Measurements from ENCODE around the gene SERPINA4.

Gene SERPINA4

GRCh38 chr14:94584591-94585280 is 23.5 kb downstream of the SERPINA4 start:
- Histone ChIP-seq H3K36me3 (ENCODE audit: control insufficient read depth in 2 of 2, insufficient read depth in 2 of 2, low read length in 2 of 2) (no peaks in the 10 kb centered on the region), H3K9ac (ENCODE audit: low read depth in 1 of 2, low read length in 2 of 2) (no peak overlapping the region), H3K9me3 (ENCODE audit: control insufficient read depth in 2 of 2, low read length in 2 of 2) (no peaks in the 10 kb centered on the region), H3K27ac (ENCODE audit: low read depth in 2 of 2, low read length in 2 of 2) (no peak overlapping the region), H3K27me3 (ENCODE audit: control insufficient read depth in 2 of 2, insufficient read depth in 2 of 2, low read length in 2 of 2) (no peaks in the 10 kb centered on the region), H3K4me3 (ENCODE audit: low read length in 2 of 2) (no peak overlapping the region), H3K4me1 (ENCODE audit: control insufficient read depth in 2 of 2, insufficient read depth in 2 of 2, low read length in 2 of 2) (no peaks in the 10 kb centered on the region)

DNA sequence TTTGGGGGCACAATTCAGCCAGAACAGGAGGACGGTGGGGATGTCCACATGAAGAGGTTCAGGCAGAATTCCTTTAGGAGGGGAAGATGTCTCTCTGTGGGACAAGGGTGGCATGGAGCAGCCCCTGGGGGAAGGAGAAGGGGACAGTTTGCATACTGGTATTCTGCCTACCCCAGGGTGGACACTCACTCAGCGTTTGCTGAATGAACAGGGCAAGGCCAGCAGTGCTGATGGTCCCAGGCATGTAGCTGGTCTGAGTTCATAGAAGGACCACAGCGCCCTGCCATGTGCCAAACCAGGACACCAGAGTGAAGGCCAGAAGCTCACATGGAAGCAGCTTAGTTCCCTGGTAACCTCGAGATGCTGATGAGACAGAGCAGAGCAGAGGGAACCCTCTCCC is 25.4 kb downstream of the SERPINA4 start:
- Histone ChIP-seq H3K27ac (ENCODE audit: low read depth in 2 of 2, low read length in 2 of 2) (no peak overlapping the region), H3K9ac (ENCODE audit: low read depth in 1 of 2, low read length in 2 of 2) (no peak overlapping the region), H3K36me3 (ENCODE audit: control insufficient read depth in 2 of 2, insufficient read depth in 2 of 2, low read length in 2 of 2) (no peaks in the 10 kb centered on the region), H3K4me1 (ENCODE audit: control insufficient read depth in 2 of 2, insufficient read depth in 2 of 2, low read length in 2 of 2) (no peaks in the 10 kb centered on the region), H3K4me3 (ENCODE audit: low read length in 2 of 2) (no peak overlapping the region), H3K27me3 (ENCODE audit: control insufficient read depth in 2 of 2, insufficient read depth in 2 of 2, low read length in 2 of 2) (no peaks in the 10 kb centered on the region), H3K9me3 (ENCODE audit: control insufficient read depth in 2 of 2, low read length in 2 of 2) (no peaks in the 10 kb centered on the region)

- Histone ChIP-seq H3K36me3 (ENCODE audit: control insufficient read depth in 2 of 2, insufficient read depth in 2 of 2, low read length in 2 of 2) (no peaks in the 10 kb centered on the region), H3K9ac (ENCODE audit: low read depth in 1 of 2, low read length in 2 of 2) (no peak overlapping the region), H3K9me3 (ENCODE audit: control insufficient read depth in 2 of 2, low read length in 2 of 2) (no peaks in the 10 kb centered on the region), H3K4me1 (ENCODE audit: control insufficient read depth in 2 of 2, insufficient read depth in 2 of 2, low read length in 2 of 2) (no peaks in the 10 kb centered on the region), H3K4me3 (ENCODE audit: low read length in 2 of 2) (no peak overlapping the region), H3K27ac (ENCODE audit: low read depth in 2 of 2, low read length in 2 of 2) (no peak overlapping the region), H3K27me3 (ENCODE audit: control insufficient read depth in 2 of 2, insufficient read depth in 2 of 2, low read length in 2 of 2) (no peaks in the 10 kb centered on the region)
Measured at GRCh38 chr14:94588311-94588710, 27.1 kb downstream of the SERPINA4 start.

DNA sequence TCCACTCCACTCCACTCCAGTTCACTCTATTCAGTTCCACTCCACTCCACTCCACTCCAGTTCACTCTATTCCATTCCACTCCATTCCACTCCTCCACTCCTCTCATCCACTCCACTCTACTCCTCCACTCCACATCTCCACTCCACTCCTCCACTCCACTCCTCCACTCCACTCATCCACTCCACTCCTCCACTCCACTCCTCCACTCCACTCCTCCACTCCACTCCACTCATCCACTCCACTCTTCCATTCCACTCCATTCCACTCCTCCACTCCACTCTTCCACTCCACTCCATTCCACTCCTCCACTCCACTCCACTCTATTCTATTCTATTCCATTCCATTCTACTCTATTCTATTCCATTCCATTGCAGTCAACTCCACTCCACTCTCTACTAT is 29.8 kb downstream of the SERPINA4 start:
- H3K9me3 ChIP-seq (ENCODE audit: control insufficient read depth in 2 of 2, low read length in 2 of 2), result no peaks in the 10 kb centered on the region
- H3K4me3 ChIP-seq (ENCODE audit: low read length in 2 of 2), result no peak overlapping the region
- H3K36me3 ChIP-seq (ENCODE audit: control insufficient read depth in 2 of 2, insufficient read depth in 2 of 2, low read length in 2 of 2), result no peaks in the 10 kb centered on the region
- no peak overlapping the region for H3K27ac ChIP-seq (ENCODE audit: low read depth in 2 of 2, low read length in 2 of 2)
- H3K4me1 ChIP-seq (ENCODE audit: control insufficient read depth in 2 of 2, insufficient read depth in 2 of 2, low read length in 2 of 2), result no peaks in the 10 kb centered on the region
- no peaks in the 10 kb centered on the region for H3K27me3 ChIP-seq (ENCODE audit: control insufficient read depth in 2 of 2, insufficient read depth in 2 of 2, low read length in 2 of 2)
- no peak overlapping the region for H3K9ac ChIP-seq (ENCODE audit: low read depth in 1 of 2, low read length in 2 of 2)

DNA sequence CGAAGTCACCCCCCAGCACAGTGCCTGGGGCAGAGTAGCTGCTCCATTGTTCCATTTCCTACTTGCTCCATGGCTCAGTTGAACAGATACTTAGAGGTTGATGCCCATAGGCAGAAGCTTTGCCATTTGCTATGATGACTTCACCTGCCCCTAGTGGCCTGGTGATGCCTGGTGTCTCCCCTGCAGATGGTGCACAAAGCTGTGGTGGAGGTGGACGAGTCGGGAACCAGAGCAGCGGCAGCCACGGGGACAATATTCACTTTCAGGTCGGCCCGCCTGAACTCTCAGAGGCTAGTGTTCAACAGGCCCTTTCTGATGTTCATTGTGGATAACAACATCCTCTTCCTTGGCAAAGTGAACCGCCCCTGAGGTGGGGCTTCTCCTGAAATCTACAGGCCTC is 30.6 kb downstream of the SERPINA4 start:
- Histone ChIP-seq H3K4me3 (ENCODE audit: low read length in 2 of 2) (no peak overlapping the region), H3K27ac (ENCODE audit: low read depth in 2 of 2, low read length in 2 of 2) (no peak overlapping the region)

GRCh38 chr14:94592457-94592856 is 31.2 kb downstream of the SERPINA4 start:
- Histone ChIP-seq H3K4me3 (ENCODE audit: low read length in 2 of 2) (no peak overlapping the region), H3K27me3 (ENCODE audit: control insufficient read depth in 2 of 2, insufficient read depth in 2 of 2, low read length in 2 of 2) (no peaks in the 10 kb centered on the region), H3K9ac (ENCODE audit: low read depth in 1 of 2, low read length in 2 of 2) (no peak overlapping the region), H3K27ac (ENCODE audit: low read depth in 2 of 2, low read length in 2 of 2) (no peak overlapping the region), H3K4me1 (ENCODE audit: control insufficient read depth in 2 of 2, insufficient read depth in 2 of 2, low read length in 2 of 2) (no peaks in the 10 kb centered on the region), H3K9me3 (ENCODE audit: control insufficient read depth in 2 of 2, low read length in 2 of 2) (no peaks in the 10 kb centered on the region), H3K36me3 (ENCODE audit: control insufficient read depth in 2 of 2, insufficient read depth in 2 of 2, low read length in 2 of 2) (no peaks in the 10 kb centered on the region)

More for the DNA sequence above, 30.6 kb downstream of the SERPINA4 start:
- Histone ChIP-seq H3K36me3 (ENCODE audit: control insufficient read depth in 2 of 2, insufficient read depth in 2 of 2, low read length in 2 of 2) (no peaks in the 10 kb centered on the region), H3K9ac (ENCODE audit: low read depth in 1 of 2, low read length in 2 of 2) (no peak overlapping the region), H3K9me3 (ENCODE audit: control insufficient read depth in 2 of 2, low read length in 2 of 2) (no peaks in the 10 kb centered on the region), H3K27me3 (ENCODE audit: control insufficient read depth in 2 of 2, insufficient read depth in 2 of 2, low read length in 2 of 2) (no peaks in the 10 kb centered on the region), H3K4me1 (ENCODE audit: control insufficient read depth in 2 of 2, insufficient read depth in 2 of 2, low read length in 2 of 2) (no peaks in the 10 kb centered on the region)

DNA sequence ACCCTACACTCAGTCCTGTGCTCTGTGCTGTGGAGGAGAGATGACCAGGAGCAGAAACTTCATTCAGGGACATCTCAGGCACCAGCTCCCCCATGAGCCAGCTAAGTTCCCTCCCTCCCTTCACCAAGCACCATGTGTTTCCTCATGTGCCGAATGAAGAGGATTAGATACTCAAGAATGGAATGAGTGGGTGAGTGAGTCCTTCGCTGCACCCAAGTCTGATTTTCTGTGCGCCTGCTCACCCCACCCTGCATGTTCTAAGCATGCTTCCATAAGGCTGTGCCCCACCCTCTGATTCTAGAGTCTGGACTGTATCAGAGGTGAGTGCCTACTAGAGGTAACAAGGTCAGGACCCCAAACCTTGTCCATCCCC is 32.1 kb downstream of the SERPINA4 start:
- peaks cover 0 to under 1% of the 10 kb centered on the region in 2 donors for H3K4me1 ChIP-seq (ENCODE audit: control insufficient read depth in 2 of 2, insufficient read depth in 2 of 2, low read length in 2 of 2)
- no peaks in the 10 kb centered on the region for H3K27me3 ChIP-seq (ENCODE audit: control insufficient read depth in 2 of 2, insufficient read depth in 2 of 2, low read length in 2 of 2)
- H3K27ac ChIP-seq (ENCODE audit: low read depth in 2 of 2, low read length in 2 of 2), result no peak overlapping the region
- no peaks in the 10 kb centered on the region for H3K9me3 ChIP-seq (ENCODE audit: control insufficient read depth in 2 of 2, low read length in 2 of 2)
- no peak overlapping the region for H3K4me3 ChIP-seq (ENCODE audit: low read length in 2 of 2)
- H3K9ac ChIP-seq (ENCODE audit: low read depth in 1 of 2, low read length in 2 of 2), result no peak overlapping the region
- no peaks in the 10 kb centered on the region for H3K36me3 ChIP-seq (ENCODE audit: control insufficient read depth in 2 of 2, insufficient read depth in 2 of 2, low read length in 2 of 2)

DNA sequence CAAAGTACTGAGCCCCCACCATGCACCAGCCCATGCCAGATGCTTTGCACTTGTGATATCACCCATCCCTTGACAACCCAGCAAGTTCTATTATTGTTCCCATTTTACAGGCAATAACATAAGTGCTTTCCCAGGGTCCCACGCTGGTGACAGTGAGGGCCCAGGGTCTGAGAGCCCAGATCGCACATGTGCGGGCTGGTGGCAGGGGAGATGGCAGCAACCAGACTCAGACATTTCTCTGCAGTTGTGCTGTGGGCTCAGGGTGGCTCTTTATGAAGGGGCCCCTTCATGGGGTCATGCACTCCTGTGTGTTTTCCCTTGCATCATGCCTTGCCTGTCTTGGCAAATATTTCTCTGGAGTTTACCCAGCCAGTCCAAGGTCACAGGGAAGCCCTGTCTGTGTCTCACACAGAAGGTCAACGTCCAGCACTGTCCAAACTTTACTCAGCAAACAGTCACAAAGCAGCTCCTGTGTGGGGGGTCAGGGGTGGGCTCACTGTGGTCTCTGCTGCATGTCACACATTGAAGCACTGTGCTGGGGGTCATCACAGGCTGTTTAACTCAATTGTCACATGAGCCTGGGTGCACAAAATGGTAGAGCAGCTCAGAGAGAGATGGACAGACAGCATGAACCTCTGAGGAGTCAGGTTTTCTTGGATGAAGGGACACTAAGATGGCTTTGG is 32.6 kb downstream of the SERPINA4 start:
- Histone ChIP-seq H3K27me3 (ENCODE audit: control insufficient read depth in 2 of 2, insufficient read depth in 2 of 2, low read length in 2 of 2) (no peaks in the 10 kb centered on the region), H3K4me3 (ENCODE audit: low read length in 2 of 2) (no peak overlapping the region), H3K36me3 (ENCODE audit: control insufficient read depth in 2 of 2, insufficient read depth in 2 of 2, low read length in 2 of 2) (no peaks in the 10 kb centered on the region), H3K27ac (ENCODE audit: low read depth in 2 of 2, low read length in 2 of 2) (no peak overlapping the region), H3K4me1 (ENCODE audit: control insufficient read depth in 2 of 2, insufficient read depth in 2 of 2, low read length in 2 of 2) (peaks cover 5% of the 10 kb centered on the region in 2 donors), H3K9me3 (ENCODE audit: control insufficient read depth in 2 of 2, low read length in 2 of 2) (no peaks in the 10 kb centered on the region), H3K9ac (ENCODE audit: low read depth in 1 of 2, low read length in 2 of 2) (no peak overlapping the region)

DNA sequence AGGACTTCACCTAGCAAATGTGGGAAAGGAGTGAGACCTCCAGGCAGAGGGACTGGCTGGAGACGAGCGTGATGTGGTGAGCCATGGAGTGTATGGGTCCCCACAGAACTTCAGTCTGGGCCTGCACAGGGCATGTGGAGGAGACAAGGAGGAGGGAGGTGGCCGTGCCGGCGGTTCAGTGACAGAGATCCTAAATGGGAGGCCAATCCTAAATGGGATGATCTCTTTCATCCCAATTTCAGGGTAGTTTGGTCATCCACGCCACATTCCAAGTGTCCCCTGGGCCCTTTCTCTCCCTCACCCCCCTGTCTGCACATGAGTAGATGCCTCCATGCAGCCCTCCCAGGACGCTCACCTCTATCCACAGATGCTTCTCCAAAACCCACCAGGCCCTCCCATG is 33.2 kb downstream of the SERPINA4 start:
- H3K27ac ChIP-seq (ENCODE audit: low read depth in 2 of 2, low read length in 2 of 2), result no peak overlapping the region
- no peaks in the 10 kb centered on the region for H3K27me3 ChIP-seq (ENCODE audit: control insufficient read depth in 2 of 2, insufficient read depth in 2 of 2, low read length in 2 of 2)
- no peaks in the 10 kb centered on the region for H3K36me3 ChIP-seq (ENCODE audit: control insufficient read depth in 2 of 2, insufficient read depth in 2 of 2, low read length in 2 of 2)
- H3K9me3 ChIP-seq (ENCODE audit: control insufficient read depth in 2 of 2, low read length in 2 of 2), result no peaks in the 10 kb centered on the region
- no peak overlapping the region for H3K9ac ChIP-seq (ENCODE audit: low read depth in 1 of 2, low read length in 2 of 2)
- H3K4me1 ChIP-seq (ENCODE audit: control insufficient read depth in 2 of 2, insufficient read depth in 2 of 2, low read length in 2 of 2), result peaks cover 8 to 9% of the 10 kb centered on the region in 2 donors
- H3K4me3 ChIP-seq (ENCODE audit: low read length in 2 of 2), result no peak overlapping the region

DNA sequence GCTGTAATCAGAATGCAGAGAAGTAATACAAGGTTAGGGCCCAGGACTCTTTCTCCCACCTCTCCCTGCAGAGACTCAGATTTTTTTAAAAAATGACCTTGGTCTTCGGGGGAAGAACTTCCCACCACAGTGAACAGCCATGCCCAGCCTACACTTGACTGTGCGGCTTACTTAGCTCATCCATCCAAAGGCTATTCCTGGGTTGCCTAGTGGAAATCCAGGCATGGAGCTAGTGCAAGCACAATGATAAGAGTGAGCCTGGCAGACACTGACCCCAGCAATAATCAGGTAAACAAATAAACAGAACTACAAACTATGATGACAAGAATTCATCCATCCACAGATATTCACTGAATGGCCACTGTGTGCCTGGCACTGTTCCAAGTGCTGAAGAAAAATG is 34.7 kb downstream of the SERPINA4 start:
- Histone ChIP-seq H3K4me1 (ENCODE audit: control insufficient read depth in 2 of 2, insufficient read depth in 2 of 2, low read length in 2 of 2) (peaks cover 9 to 19% of the 10 kb centered on the region in 2 donors), H3K36me3 (ENCODE audit: control insufficient read depth in 2 of 2, insufficient read depth in 2 of 2, low read length in 2 of 2) (no peaks in the 10 kb centered on the region), H3K27me3 (ENCODE audit: control insufficient read depth in 2 of 2, insufficient read depth in 2 of 2, low read length in 2 of 2) (no peaks in the 10 kb centered on the region), H3K9me3 (ENCODE audit: control insufficient read depth in 2 of 2, low read length in 2 of 2) (no peaks in the 10 kb centered on the region), H3K9ac (ENCODE audit: low read depth in 1 of 2, low read length in 2 of 2) (no peak overlapping the region), H3K4me3 (ENCODE audit: low read length in 2 of 2) (no peak overlapping the region), H3K27ac (ENCODE audit: low read depth in 2 of 2, low read length in 2 of 2) (no peak overlapping the region)

Data from mucosa of rectum (tissue), 2 donors.